VCaP (cell line): ENCODE measurements around the gene SPTBN5.

Experiments used
- H3K27ac ChIP-seq: fragments of 450-650 bp; 2 replicates; pipeline ENCODE4 v1.5.1; 2017
- CTCF ChIP-seq: fragments of 450-650 bp; conservative IDR thresholded peaks from 2 replicates; pipeline ENCODE4 v1.5.1; 2017; ENCODE audit warnings: mild to moderate bottlenecking, moderate library complexity

The SPTBN5 gene

GRCh38 chr15:41843571-41843970 is 50.3 kb downstream of the SPTBN5 start:
- no peak for TF ChIP-seq CTCF
- no peak overlapping the region for H3K27ac ChIP-seq

- TF ChIP-seq CTCF = no peak
- H3K27ac ChIP-seq = no peak overlapping the region
Measured at GRCh38 chr15:41842229-41842628, 51.6 kb downstream of the SPTBN5 start.

DNA sequence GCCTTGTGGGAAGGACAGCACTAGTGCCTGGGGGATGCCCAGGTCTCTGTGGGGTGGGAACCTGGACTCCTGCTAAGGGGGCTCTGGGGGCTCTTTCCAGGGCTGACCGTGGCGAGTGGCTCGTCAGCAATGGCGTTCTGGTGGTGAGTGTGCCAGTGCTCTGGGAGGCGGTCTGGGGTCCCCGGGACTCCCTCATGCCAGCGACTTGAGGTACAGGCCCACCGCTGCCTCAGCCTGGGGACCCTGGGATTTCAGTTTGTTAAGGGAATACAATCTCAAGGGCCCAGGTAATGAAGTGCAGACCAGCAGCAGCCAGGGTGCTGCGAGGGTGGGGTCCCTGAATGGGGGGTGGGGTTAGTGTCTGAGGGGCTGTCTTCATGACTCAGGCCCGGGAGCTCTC is 52.7 kb downstream of the SPTBN5 start:
- no peak overlapping the region for H3K27ac ChIP-seq
- no peak for TF ChIP-seq CTCF

- TF ChIP-seq CTCF = no peak
- no peak overlapping the region; the same call in 1 of the 2 replicates for H3K27ac ChIP-seq
Measured at GRCh38 chr15:41840673-41841072, 53.2 kb downstream of the SPTBN5 start.

DNA sequence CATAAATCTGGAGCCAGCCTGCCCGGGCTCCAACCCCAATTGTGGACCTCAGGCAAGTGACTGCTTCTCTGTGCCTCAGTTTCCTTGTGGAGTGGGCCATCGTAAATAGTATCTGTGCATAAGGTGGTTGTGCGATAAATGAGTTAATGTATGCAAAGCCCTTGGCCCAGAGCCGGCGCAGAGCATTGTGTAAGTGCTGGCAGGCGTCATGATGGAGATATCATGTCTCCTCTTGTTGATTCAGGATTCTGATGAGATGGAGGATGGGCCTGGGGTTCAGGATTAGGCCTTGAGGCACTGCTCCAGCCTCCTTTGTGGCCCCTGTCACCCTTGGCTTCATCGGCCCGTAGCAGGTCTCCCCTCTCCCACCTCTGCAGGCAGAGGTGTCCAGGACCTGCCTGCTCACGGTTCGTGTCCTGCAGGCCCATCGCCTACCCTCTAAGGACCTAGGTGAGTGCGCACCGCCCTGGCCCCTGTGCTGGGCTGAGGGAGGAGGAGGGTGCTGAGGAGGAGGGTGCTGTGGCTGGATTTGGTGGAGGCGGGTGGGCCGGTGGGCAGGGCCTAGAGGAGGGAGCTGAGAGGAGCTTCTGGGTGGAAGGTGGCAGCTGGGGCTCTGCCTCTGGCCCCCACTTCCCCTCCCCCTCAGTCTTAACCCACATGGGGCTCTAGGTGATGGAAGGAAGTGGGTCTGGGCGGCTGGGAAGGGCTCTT is 53.9 kb downstream of the SPTBN5 start:
- peak overlapping the region; percentile 94; the same call in 1 of the 2 replicates for H3K27ac ChIP-seq
- TF ChIP-seq CTCF = no peak

DNA sequence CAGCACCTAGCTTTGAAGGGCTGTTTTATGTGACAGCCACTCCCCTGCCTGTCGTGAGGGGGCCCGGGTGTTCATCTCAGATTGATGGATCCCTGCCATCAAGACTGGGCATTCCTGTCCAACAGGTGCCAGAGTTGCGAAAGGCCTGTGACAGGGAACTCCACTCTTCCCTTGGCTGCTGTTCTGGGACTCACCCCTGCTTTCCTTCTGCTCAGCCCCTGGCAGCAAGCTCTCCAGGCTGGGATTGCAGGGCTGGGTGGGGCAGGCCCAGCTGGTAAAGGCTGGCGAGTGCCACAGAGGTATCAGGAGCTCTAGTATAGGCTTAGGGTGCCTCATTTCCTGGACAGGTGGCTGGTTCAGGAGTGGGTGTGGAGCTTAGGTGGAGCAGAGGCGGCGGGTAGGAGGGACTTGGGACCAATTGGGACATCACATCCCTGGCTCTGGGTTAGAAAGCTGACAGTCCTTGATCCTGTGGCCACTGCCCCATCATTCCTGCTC is 55.4 kb downstream of the SPTBN5 start, which contains the start of gene PLA2G4B:
Gene PLA2G4B (plus strand): TSS at position 448 of the 498 bp plus-strand sequence. CDS start 67 bp downstream, outside the sequence.
- peak within 1 kb of the TSS; percentile 94 for H3K27ac ChIP-seq
- TF ChIP-seq CTCF = no peak

DNA sequence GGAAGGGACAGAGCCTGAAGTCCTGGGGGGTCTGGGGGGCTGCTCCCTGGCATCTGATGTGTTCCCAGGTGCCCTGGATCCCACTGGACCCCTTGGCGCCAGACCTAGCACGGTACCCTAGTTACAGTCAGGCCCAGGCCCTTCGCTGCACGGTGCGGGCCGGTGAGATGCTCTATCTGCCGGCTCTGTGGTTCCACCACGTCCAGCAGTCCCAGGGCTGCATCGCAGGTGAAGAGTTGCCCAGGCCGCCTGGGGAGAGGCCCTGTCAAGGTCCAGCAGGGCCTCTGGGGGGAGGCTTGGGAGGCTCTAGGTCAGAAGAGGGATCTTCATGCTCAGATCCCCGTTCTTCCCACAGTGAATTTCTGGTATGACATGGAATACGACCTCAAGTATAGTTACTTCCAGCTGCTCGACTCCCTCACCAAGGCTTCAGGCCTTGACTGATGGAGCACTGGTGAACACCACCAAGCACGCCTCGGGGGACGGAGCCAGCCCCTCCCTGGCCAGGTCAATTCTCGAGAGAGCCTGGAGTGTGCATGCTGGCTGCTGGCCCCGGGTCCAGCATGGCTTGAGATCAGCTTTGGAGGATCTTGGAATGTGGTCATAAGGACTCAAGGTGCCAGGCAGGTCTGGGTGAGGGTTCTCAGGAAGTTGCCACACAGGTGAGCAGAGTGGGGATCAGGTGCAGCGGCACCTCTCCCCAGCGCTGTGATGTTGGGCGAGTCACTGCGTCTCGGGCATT is 57.0 kb downstream of the SPTBN5 start:
- no peak for TF ChIP-seq CTCF
- peak overlapping the region; percentile 94 for H3K27ac ChIP-seq
